Measurements from ENCODE around the gene ANGEL2. TPM values are rescaled to one million over a fixed set of nuclear protein-coding genes. Genes with fewer than 3 reads are reported as not detected.

ANGEL2 gene
- total RNA-seq, 2 donors from 2014 or later: 41.7 to 76.2 TPM

- Histone ChIP-seq H3K4me3 (no peak overlapping the region), H3K27me3 (replicated peaks; ENCODE audit: insufficient read depth) (no peaks in the 10 kb centered on the region), H3K4me1 (ENCODE audit: control insufficient read depth in 1 of 2, low read depth in 2 of 2) (peaks cover 0 to 5% of the 10 kb centered on the region in 2 donors), H3K27ac (no peak overlapping the region), H3K9me3 (no peaks in the 10 kb centered on the region), H3K36me3 (no peaks in the 10 kb centered on the region)
- no peak for ATAC-seq (ENCODE audit: insufficient number of reproducible peaks, low FRiP score, low read depth)
- DNase-seq (ENCODE audit: low spot score): no peak
- no peak for TF ChIP-seq CTCF (IDR thresholded peaks at IDR 0.05)
Measured at GRCh38 chr1:212945463-212946160, 70.1 kb downstream of the ANGEL2 start.

GRCh38 chr1:212945056-212945455 is 70.6 kb downstream of the ANGEL2 start:
- TF ChIP-seq CTCF (IDR thresholded peaks at IDR 0.05): no peak
- H3K4me1 ChIP-seq (ENCODE audit: control insufficient read depth in 1 of 2, low read depth in 2 of 2): peaks cover 0 to 5% of the 10 kb centered on the region in 2 donors
- DNase-seq (ENCODE audit: low spot score) (no peak), ATAC-seq (ENCODE audit: insufficient number of reproducible peaks, low FRiP score, low read depth) (no peak)
- no peaks in the 10 kb centered on the region for H3K27me3 ChIP-seq (replicated peaks; ENCODE audit: insufficient read depth)
- H3K27ac ChIP-seq: no peak overlapping the region
- no peaks in the 10 kb centered on the region for H3K36me3 ChIP-seq
- H3K4me3 ChIP-seq: no peak overlapping the region
- H3K9me3 ChIP-seq: no peaks in the 10 kb centered on the region

GRCh38 chr1:212944229-212944901 is 71.3 kb downstream of the ANGEL2 start:
- TF ChIP-seq CTCF (IDR thresholded peaks at IDR 0.05): no peak
- ATAC-seq (ENCODE audit: insufficient number of reproducible peaks, low FRiP score, low read depth) (no peak), DNase-seq (ENCODE audit: low spot score) (no peak)
- no peaks in the 10 kb centered on the region for H3K36me3 ChIP-seq
- H3K9me3 ChIP-seq: no peaks in the 10 kb centered on the region
- H3K4me1 ChIP-seq (ENCODE audit: control insufficient read depth in 1 of 2, low read depth in 2 of 2): no peaks in the 10 kb centered on the region
- H3K4me3 ChIP-seq: no peak overlapping the region
- H3K27me3 ChIP-seq (replicated peaks; ENCODE audit: insufficient read depth): no peaks in the 10 kb centered on the region
- no peak overlapping the region for H3K27ac ChIP-seq

GRCh38 chr1:212943393-212943710 is 72.3 kb downstream of the ANGEL2 start:
- ATAC-seq (ENCODE audit: insufficient number of reproducible peaks, low FRiP score, low read depth) (no peak), DNase-seq (ENCODE audit: low spot score) (no peak)
- H3K27me3 ChIP-seq (replicated peaks; ENCODE audit: insufficient read depth): no peaks in the 10 kb centered on the region
- H3K36me3 ChIP-seq: no peaks in the 10 kb centered on the region
- H3K27ac ChIP-seq: no peak overlapping the region
- no peak overlapping the region for H3K4me3 ChIP-seq
- H3K4me1 ChIP-seq (ENCODE audit: control insufficient read depth in 1 of 2, low read depth in 2 of 2): no peaks in the 10 kb centered on the region
- no peaks in the 10 kb centered on the region for H3K9me3 ChIP-seq
- no peak for TF ChIP-seq CTCF (IDR thresholded peaks at IDR 0.05)

GRCh38 chr1:212942679-212943392 is 72.8 kb downstream of the ANGEL2 start:
- Histone ChIP-seq H3K9me3 (no peaks in the 10 kb centered on the region), H3K36me3 (no peaks in the 10 kb centered on the region), H3K4me1 (ENCODE audit: control insufficient read depth in 1 of 2, low read depth in 2 of 2) (no peaks in the 10 kb centered on the region), H3K27ac (no peak overlapping the region), H3K4me3 (no peak overlapping the region), H3K27me3 (replicated peaks; ENCODE audit: insufficient read depth) (no peaks in the 10 kb centered on the region)
- no peak for ATAC-seq (ENCODE audit: insufficient number of reproducible peaks, low FRiP score, low read depth)
- TF ChIP-seq CTCF (IDR thresholded peaks at IDR 0.05): no peak
- no peak for DNase-seq (ENCODE audit: low spot score)
